Panc1 (cell line): ENCODE measurements around the gene ANKK1. TPM values are rescaled to one million over a fixed set of nuclear protein-coding genes. Genes with fewer than 3 reads are reported as not detected.

Experiments used
- ATAC-seq: fragments of 200-7000 bp; cut with Tn5 transposase; 2 replicates; pipeline ENCODE4 v1.9.1; 2020; ENCODE audit warnings: mild to moderate bottlenecking, moderate library complexity
- BruUV-seq: library from RNA; stranded (reverse); fragments of 400-500 nt; replicated peaks from 2 replicates; lab custom pipeline; 2021; lab: Mats Ljungman, UMichigan
- CTCF ChIA-PET: fragments of 300-600 bp; sonication (Branson Sonifier 250); formaldehyde crosslinking; loops from one replicate; lab custom pipeline; 2022; ENCODE audit warnings: antibody characterized with exemption; lab: Charles Lee
- POLR2A ChIA-PET: fragments of 300-600 bp; sonication (Branson Sonifier 250); formaldehyde crosslinking; loops from one replicate; lab custom pipeline; 2022; ENCODE audit warnings: antibody characterized with exemption; lab: Charles Lee
- DNase-seq: peaks from one replicate; pipeline ENCODE4 v3.0.0-alpha.2; 2010; ENCODE audit warnings: low read depth, low spot score
- H3K27ac ChIP-seq: 2 replicates; pipeline ENCODE4 v1.5.1; 2011; ENCODE audit warnings: mild to moderate bottlenecking, low read length, inconsistent platforms
- H3K27me3 ChIP-seq: fragments of 200-500 bp; sonication (Bioruptor generic); 2 replicates; pipeline ENCODE4 v1.6.0; 2014; ENCODE audit warnings: low read length, inconsistent platforms; ENCODE audit not compliant: control insufficient read depth, insufficient read depth
- H3K36me3 ChIP-seq: fragments of 200-500 bp; sonication (Bioruptor generic); 2 replicates; pipeline ENCODE4 v1.5.1; 2014; ENCODE audit warnings: inconsistent platforms, mild to moderate bottlenecking, low read length, moderate library complexity; ENCODE audit not compliant: control insufficient read depth, insufficient read depth
- H3K4me1 ChIP-seq: 2 replicates; pipeline ENCODE4 v1.5.1; 2011; ENCODE audit warnings: inconsistent platforms, mild to moderate bottlenecking, low read length, moderate library complexity; ENCODE audit not compliant: control insufficient read depth, insufficient read depth
- H3K4me3 ChIP-seq, 2 experiments: 2 replicates each; pipeline ENCODE4 v1.5.1; 2011 to 2012; ENCODE audit warnings: low read depth in 2 of 2, low read length in 2 of 2, mild to moderate bottlenecking in 2 of 2, inconsistent platforms in 1 of 2, moderate library complexity in 1 of 2
- H3K9me3 ChIP-seq: fragments of 200-500 bp; sonication (Bioruptor generic); 2 replicates; pipeline ENCODE4 v1.5.1; 2014; ENCODE audit warnings: low read depth, mild to moderate bottlenecking, inconsistent platforms, low read length, moderate library complexity; ENCODE audit not compliant: control insufficient read depth, insufficient read depth
- CTCF ChIP-seq: fragments of 450-650 bp; IDR thresholded peaks from 2 replicates; pipeline ENCODE4 v1.5.1; 2017; ENCODE audit warnings: mild to moderate bottlenecking
- POLR2AphosphoS5 ChIP-seq: IDR thresholded peaks from 2 replicates; pipeline ENCODE4 v1.6.1; 2012; ENCODE audit warnings: mild to moderate bottlenecking, low read depth, low read length, moderate library complexity
- REST ChIP-seq, 2 experiments: IDR thresholded peaks; 2 replicates each; pipeline ENCODE4 v1.6.1; 2011 to 2012; ENCODE audit warnings: low read depth in 2 of 2, control low read depth in 1 of 2, low read length in 1 of 2, mild to moderate bottlenecking in 1 of 2, moderate library complexity in 1 of 2; ENCODE audit not compliant: insufficient read depth in 1 of 2
- SIN3A ChIP-seq: IDR thresholded peaks from 2 replicates; pipeline ENCODE4 v1.6.1; 2012; ENCODE audit warnings: low read depth, mild to moderate bottlenecking, low read length, moderate library complexity, borderline replicate concordance; ENCODE audit not compliant: insufficient read depth
- TCF7L2 ChIP-seq: IDR thresholded peaks from 2 replicates; pipeline ENCODE4 v1.6.1; 2011; ENCODE audit warnings: mild to moderate bottlenecking, low read depth, low read length, inconsistent platforms
- in situ Hi-C: cut with HindIII; loops from 2 replicates; pipeline ENCODE4 v1.10.0; 2016; ENCODE audit warnings: low sequenced_read_pairs, low pct_unique_long_range_greater_than_20kb
- intact Hi-C: fragments of 100-400 bp; cut with micrococcal nuclease; formaldehyde crosslinking; loops from one replicate; pipeline ENCODE4 v1.10.0; 2022; ENCODE audit not compliant: unreplicated experiment
- total RNA-seq: library from RNA; stranded (reverse); gene quantifications from one replicate; pipeline ENCODE4 v1.2.1, GENCODE V29; 2021; ENCODE audit not compliant: unreplicated experiment

Gene ANKK1
- total RNA-seq, 1 experiment from 2014 or later = 0.08 TPM

- ATAC-seq = no peak
- TF ChIP-seq POLR2AphosphoS5 (no peak), TCF7L2 (no peak), CTCF (no peak), REST (IDR thresholded peaks at IDR 0.05; ENCODE audit: insufficient read depth in 1 of 2, low read depth in 2 of 2, low read length in 1 of 2) (no peak), SIN3A (no peak)
- intact Hi-C loops = loop anchor here (5.0 kb wide), 1 partner anchor 836 kb away; no protein-coding TSS in a partner anchor
- in situ Hi-C loops = no loop called here
- Histone ChIP-seq H3K36me3 (no peaks in the 10 kb centered on the region), H3K27ac (no peak overlapping the region), H3K4me3 (no peak overlapping the region), H3K4me1 (no peaks in the 10 kb centered on the region), H3K27me3 (no peaks in the 10 kb centered on the region), H3K9me3 (no peaks in the 10 kb centered on the region)
- CTCF ChIA-PET = no interaction called here
- POLR2A ChIA-PET = no interaction called here
- BruUV-seq = no TSS peak
- no peak for DNase-seq
These were observed 20.6 kb downstream of the ANKK1 start for GRCh38 chr11:113408206-113408605.

- ATAC-seq (no peak), DNase-seq (no peak)
- no peaks in the 10 kb centered on the region for H3K27me3 ChIP-seq
- no peak overlapping the region for H3K27ac ChIP-seq
- ChIA-PET POLR2A (no interaction called here), CTCF (no interaction called here)
- no TSS peak for BruUV-seq
- H3K36me3 ChIP-seq = no peaks in the 10 kb centered on the region
- no peaks in the 10 kb centered on the region for H3K9me3 ChIP-seq
- TF ChIP-seq POLR2AphosphoS5 = no peak
- no peak for TF ChIP-seq TCF7L2
- no peaks in the 10 kb centered on the region for H3K4me1 ChIP-seq
- H3K4me3 ChIP-seq = no peak overlapping the region
- in situ Hi-C loops = no loop called here
- intact Hi-C loops = loop anchor here (5.0 kb wide), 1 partner anchor 837 kb away; no protein-coding TSS in a partner anchor
These were observed 21.3 kb downstream of the ANKK1 start for GRCh38 chr11:113408887-113409286.

GRCh38 chr11:113409526-113409925, 21.9 kb downstream of the ANKK1 start:
- DNase-seq (no peak), ATAC-seq (no peak)
- TF ChIP-seq TCF7L2 (no peak), POLR2AphosphoS5 (no peak), REST (IDR thresholded peaks at IDR 0.05; ENCODE audit: insufficient read depth in 1 of 2, low read depth in 2 of 2, low read length in 1 of 2) (no peak), CTCF (no peak), SIN3A (no peak)
- ChIA-PET POLR2A (no interaction called here), CTCF (no interaction called here)
- intact Hi-C loops = loop anchor here (5.0 kb wide), 1 partner anchor 837 kb away; no protein-coding TSS in a partner anchor
- no peaks in the 10 kb centered on the region for H3K4me1 ChIP-seq
- H3K4me3 ChIP-seq = no peak overlapping the region
- no peaks in the 10 kb centered on the region for H3K36me3 ChIP-seq
- H3K27me3 ChIP-seq = no peaks in the 10 kb centered on the region
- no peak overlapping the region for H3K27ac ChIP-seq
- H3K9me3 ChIP-seq = no peaks in the 10 kb centered on the region
- in situ Hi-C loops = no loop called here
- BruUV-seq = no TSS peak
